Esophagus squamous epithelium (tissue), 5 donors: Measurements from ENCODE around the gene MRPS23. TPM values are rescaled to one million over a fixed set of nuclear protein-coding genes. Genes with fewer than 3 reads are reported as not detected.
A peak's percentile ranks its signal among the peaks of the same experiment; 100 is the strongest.

Experiments used
- DNase-seq: peaks from one replicate; lab custom pipeline; 2025; lab: John Stamatoyannopoulos, UW
- H3K27ac ChIP-seq, 4 donors: fragments of 200-600 bp; sonication (generic); one replicate each; pipeline ENCODE4 v1.5.1; 2016 to 2019; ENCODE audit warnings: mild to moderate bottlenecking in 1 of 4
- H3K27me3 ChIP-seq, 4 donors: fragments of 200-600 bp; sonication (generic); 1 replicate in 3 of 4; 2 replicates in 1 of 4; pipeline versions ENCODE4 v1.5.1 to v1.6.0; 2017 to 2021; ENCODE audit warnings: antibody characterized with exemption in 1 of 4
- H3K36me3 ChIP-seq, 3 donors: fragments of 200-600 bp; sonication (generic); one replicate each; pipeline ENCODE4 v1.5.1; 2016 to 2019
- H3K4me1 ChIP-seq, 3 donors: fragments of 200-600 bp; sonication (generic); one replicate each; pipeline ENCODE4 v1.5.1; 2017 to 2019
- H3K4me3 ChIP-seq, 4 donors: fragments of 200-600 bp; sonication (generic); 1 replicate in 3 of 4; 2 replicates in 1 of 4; pipeline ENCODE4 v1.5.1; 2016 to 2019; ENCODE audit warnings: mild to moderate bottlenecking in 2 of 4, moderate library complexity in 1 of 4
- H3K9me3 ChIP-seq, 3 donors: fragments of 200-600 bp; sonication (generic); one replicate each; pipeline ENCODE4 v1.5.1; 2016 to 2019
- POLR2A ChIP-seq, 4 donors: fragments of 450-650 bp; IDR thresholded peaks; one replicate each; pipeline ENCODE4 v1.6.1; 2017; ENCODE audit warnings: antibody characterized with exemption in 4 of 4, mild to moderate bottlenecking in 4 of 4, moderate library complexity in 3 of 4
- WGBS, 2 donors: methylation state at CpG; one replicate each; pipeline ENCODE4 v1.1.5; 2018; 5-methylcytosine and 5-hydroxymethylcytosine counted together
- intact Hi-C: fragments of 100-400 bp; cut with DNase I; formaldehyde crosslinking; loops from one replicate; pipeline ENCODE4 v1.15.0; 2022
- total RNA-seq, 4 donors: library from RNA; depleted of rRNA; stranded (reverse); fragments of >200 nt; gene quantifications; one replicate each; pipeline ENCODE4 v1.1.0, GENCODE V29; 2016
- TF ChIP-seq, protein P1 (sequence below), 6 experiments: fragments of 450-650 bp in 4 of 6; fragments of 200-600 bp in 2 of 6; sonication (generic) in 2 of 6; IDR thresholded peaks; one replicate each; pipeline ENCODE4 v1.5.1; 2016 to 2019; ENCODE audit warnings: antibody characterized with exemption in 6 of 6, mild to moderate bottlenecking in 4 of 6, moderate library complexity in 4 of 6
- donor health status: DM: yes; HTN: yes; CAD: no.

MRPS23 gene
- total RNA-seq, 4 donors from 2014 or later: 9.9 to 25.2 (median 20.8) TPM

DNA sequence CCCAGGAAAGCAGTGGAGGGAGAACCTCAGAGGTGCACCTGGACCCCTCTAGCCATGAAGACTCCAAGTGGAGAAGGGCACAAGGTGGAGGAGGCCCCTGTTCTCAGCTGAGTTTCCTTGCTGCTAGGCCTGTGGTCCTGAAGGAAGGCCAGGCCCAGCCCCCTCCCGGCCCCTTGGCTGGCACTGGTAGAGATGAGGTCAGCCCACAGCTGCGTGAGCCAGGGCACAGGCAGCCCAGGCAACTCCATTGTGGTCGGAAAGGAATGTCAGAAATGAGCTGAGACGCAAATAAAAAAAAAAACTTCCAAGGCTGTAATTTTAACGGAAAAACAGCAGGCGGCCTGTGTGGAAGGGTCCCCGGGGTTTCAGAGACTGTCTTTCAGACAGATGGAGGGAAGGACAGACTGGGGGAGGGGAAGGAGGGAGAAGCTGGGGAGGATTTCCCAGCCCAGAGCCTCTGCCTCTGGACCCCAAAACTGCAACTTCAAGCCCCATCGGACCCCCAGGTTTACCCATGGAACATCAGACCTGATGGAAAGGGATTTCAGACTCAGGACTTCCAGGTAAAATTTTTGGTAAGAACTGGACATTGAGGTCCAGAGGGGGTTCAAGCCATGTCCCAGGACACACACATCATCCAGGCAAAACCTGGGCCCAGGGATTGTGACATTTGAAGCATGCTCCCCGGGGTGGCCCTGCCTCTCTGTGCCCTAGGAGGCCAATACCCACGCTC, 25.6 kb upstream of the MRPS23 start:
- TF ChIP-seq, protein P1, sequence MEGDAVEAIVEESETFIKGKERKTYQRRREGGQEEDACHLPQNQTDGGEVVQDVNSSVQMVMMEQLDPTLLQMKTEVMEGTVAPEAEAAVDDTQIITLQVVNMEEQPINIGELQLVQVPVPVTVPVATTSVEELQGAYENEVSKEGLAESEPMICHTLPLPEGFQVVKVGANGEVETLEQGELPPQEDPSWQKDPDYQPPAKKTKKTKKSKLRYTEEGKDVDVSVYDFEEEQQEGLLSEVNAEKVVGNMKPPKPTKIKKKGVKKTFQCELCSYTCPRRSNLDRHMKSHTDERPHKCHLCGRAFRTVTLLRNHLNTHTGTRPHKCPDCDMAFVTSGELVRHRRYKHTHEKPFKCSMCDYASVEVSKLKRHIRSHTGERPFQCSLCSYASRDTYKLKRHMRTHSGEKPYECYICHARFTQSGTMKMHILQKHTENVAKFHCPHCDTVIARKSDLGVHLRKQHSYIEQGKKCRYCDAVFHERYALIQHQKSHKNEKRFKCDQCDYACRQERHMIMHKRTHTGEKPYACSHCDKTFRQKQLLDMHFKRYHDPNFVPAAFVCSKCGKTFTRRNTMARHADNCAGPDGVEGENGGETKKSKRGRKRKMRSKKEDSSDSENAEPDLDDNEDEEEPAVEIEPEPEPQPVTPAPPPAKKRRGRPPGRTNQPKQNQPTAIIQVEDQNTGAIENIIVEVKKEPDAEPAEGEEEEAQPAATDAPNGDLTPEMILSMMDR (IDR thresholded peaks at IDR 0.05): peak in 4 of 6 experiments; percentile 21 to 50 (median 35)
- TF ChIP-seq POLR2A (IDR thresholded peaks at IDR 0.05): no peak
- Histone ChIP-seq H3K27ac (peak overlapping the region; percentile 70 to 89 (median 86)), H3K9me3 (no peaks in the 10 kb centered on the region), H3K36me3 (peaks cover 0 to 92% (median 6%) of the 10 kb centered on the region in 3 donors), H3K4me3 (no peak overlapping the region), H3K27me3 (no peaks in the 10 kb centered on the region), H3K4me1 (peaks cover 20 to 82% (median 50%) of the 10 kb centered on the region in 3 donors)
- intact Hi-C loops: no loop called here
- no peak for DNase-seq
- 30 to 37% methylated on average over 6 to 7 of the region's 10 CpGs for WGBS, 2 donors

DNA sequence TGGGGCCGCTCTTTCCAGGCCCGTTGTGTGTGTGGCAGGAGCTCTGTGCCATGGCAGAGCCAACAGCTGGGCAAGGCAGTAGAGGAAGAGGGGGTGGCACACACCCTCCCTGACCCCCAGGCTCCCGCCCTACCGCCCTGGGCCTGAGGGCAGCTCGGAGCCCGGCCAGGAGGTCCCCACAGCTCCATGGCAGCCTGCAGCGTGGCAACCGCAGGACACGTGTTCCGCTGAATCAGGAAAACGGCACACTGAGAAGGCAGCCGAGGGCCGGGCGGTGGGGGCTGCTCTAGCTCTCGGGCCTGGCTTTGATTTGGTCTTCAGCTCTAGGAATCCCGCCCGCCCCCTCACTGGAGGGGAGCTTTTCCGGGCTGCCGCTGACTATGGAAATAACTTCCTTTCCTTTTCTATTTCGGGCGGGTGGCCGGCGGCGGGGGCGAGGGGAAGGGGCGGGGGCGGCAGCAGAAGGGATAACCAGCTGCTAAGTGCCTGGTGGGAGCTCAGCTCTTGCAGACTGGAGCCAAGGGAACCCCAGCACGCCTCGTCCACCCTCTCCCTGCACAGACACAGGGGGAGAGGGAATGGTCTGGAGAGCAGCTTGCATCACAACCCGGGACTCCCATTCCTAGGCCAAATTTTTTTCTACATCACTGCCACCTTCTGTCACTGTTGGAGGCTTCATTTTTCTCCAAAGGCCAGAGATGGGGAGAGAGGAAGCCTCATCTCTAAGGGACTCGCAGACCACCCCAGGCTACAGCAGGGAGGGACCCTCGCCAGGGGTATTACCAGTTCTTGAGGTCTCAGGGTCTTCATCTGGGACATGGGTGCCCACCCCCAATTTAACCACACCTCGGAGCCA, 24.8 kb upstream of the MRPS23 start:
- no peaks in the 10 kb centered on the region for H3K9me3 ChIP-seq
- no peak for TF ChIP-seq POLR2A (IDR thresholded peaks at IDR 0.05)
- TF ChIP-seq, protein P1 (IDR thresholded peaks at IDR 0.05): no peak

DNA sequence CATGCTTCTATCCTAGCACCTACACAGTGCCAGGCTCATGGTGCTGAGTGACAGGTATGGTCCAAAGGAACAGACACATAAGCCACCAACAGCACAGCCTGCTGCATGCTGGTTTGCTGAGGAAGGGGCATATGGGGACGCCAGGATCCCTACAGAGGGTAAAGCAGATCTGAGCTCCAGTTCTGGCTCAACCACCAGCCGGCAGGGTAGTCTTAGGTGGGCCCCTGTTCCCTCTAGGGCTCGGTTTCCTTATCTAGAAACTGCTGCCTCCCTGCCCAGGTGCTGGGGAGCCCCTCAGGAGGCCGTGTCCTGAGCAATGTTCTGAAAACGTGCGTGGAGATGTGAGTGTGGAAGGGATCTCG, 24.2 kb upstream of the MRPS23 start:
- Histone ChIP-seq H3K36me3 (peaks cover 0 to 86% (median 6%) of the 10 kb centered on the region in 3 donors), H3K9me3 (no peaks in the 10 kb centered on the region), H3K27ac (peak overlapping the region; percentile 70 to 89 (median 86)), H3K27me3 (no peaks in the 10 kb centered on the region), H3K4me3 (peak overlapping the region in 1 of 4 donors; percentile 46), H3K4me1 (peaks cover 33 to 82% (median 62%) of the 10 kb centered on the region in 3 donors)
- WGBS, 2 donors: 74% methylated on average over 7 of the region's 7 CpGs; no CpG with 5 or more reads in 1 of the 2 donors
- no peak for DNase-seq
- TF ChIP-seq POLR2A (IDR thresholded peaks at IDR 0.05): no peak
- TF ChIP-seq, protein P1 (IDR thresholded peaks at IDR 0.05): no peak
- intact Hi-C loops: no loop called here

More for the DNA sequence above, 24.8 kb upstream of the MRPS23 start:
- Histone ChIP-seq H3K36me3 (peaks cover 0 to 86% (median 6%) of the 10 kb centered on the region in 3 donors), H3K4me3 (peak overlapping the region in 3 of 4 donors; percentile 13 to 46 (median 18)), H3K27me3 (no peaks in the 10 kb centered on the region), H3K27ac (peak overlapping the region; percentile 70 to 89 (median 86)), H3K4me1 (peaks cover 26 to 82% (median 58%) of the 10 kb centered on the region in 3 donors)
- no peak for DNase-seq
- 49 to 60% methylated on average over 4 to 7 of the region's 33 CpGs for WGBS, 2 donors
- intact Hi-C loops: no loop called here

DNA sequence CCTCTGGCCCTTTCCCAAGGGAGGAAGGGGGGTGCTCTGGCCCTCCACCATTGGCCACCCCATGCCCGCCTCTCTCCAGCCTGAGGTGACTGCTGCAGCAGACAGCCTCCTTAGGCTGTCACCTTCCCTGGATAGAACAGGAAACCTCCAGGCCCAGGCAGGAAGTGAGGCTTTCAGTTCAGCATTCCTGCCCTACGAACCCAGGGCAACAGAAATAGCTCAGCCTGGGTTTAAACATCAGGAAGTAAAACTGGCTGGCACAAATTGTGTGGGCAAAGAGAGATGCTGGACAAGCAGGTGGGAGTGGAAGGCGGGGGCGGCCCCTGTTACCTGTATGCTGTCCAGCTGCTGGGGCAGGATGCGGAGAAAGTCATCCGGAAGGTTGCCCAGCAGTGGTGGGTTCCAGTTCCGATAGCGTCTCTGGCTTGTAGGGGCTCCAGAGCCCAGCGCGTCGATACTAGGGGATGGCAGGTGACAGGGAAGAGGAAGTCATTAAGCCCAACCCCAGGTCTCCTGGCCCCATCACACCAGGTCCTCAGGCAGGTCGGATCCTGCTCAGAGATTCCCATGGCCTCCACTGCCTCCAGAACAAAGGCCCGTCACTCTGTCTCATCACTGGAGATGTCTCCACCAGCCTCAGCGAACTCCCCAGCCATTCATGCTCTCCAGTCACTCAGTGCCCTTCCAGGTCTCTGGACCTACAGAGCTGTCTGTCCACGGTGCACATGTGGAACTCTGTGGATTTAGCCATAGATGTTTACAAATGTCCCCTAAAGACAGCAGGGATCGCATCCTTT, 23.6 kb upstream of the MRPS23 start:
- Histone ChIP-seq H3K9me3 (no peaks in the 10 kb centered on the region), H3K4me3 (no peak overlapping the region), H3K27ac (peak overlapping the region in 3 of 4 donors; percentile 85 to 89 (median 87)), H3K27me3 (no peaks in the 10 kb centered on the region), H3K4me1 (peaks cover 38 to 82% (median 62%) of the 10 kb centered on the region in 3 donors), H3K36me3 (peaks cover 0 to 83% (median 6%) of the 10 kb centered on the region in 3 donors)
- DNase-seq: no peak
- intact Hi-C loops: no loop called here
- TF ChIP-seq POLR2A (IDR thresholded peaks at IDR 0.05): no peak
- TF ChIP-seq, protein P1 (IDR thresholded peaks at IDR 0.05): no peak
- WGBS, 2 donors: 73 to 86% methylated on average over 11 of the region's 16 CpGs
